LNCAP (cell line): ENCODE measurements around the gene CNTN4.

Source experiments
- CTCF ChIP-seq: fragments of 450-650 bp; IDR thresholded peaks from 2 replicates; pipeline ENCODE4 v1.5.1; 2017; ENCODE audit warnings: mild to moderate bottlenecking

CNTN4 gene

DNA sequence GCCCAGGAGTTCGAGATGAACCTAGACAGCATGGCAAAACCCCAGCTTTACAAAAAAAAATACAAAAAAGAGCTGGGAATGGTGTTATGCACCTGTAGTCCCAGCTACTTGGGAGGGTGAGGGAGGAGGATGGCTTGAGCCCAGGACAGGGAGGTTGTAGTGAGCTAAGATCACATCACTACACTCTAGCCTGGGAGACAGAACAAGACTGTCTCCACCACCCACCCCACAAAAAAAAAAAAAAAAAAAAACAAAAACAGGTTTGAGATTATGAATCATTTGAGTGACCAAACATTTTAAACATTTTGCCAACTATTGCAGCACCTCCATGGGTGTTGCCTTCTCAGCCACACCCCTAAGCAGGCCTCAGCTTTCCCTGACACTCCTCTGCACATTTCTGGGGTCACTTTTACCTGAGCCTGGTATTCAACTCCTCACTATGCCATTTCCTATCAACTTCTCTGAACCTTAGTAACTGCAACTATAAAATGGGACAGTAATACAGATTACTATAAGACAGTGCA is 969.8 kb downstream of the CNTN4 start:
- no peak for TF ChIP-seq CTCF

- no peak for TF ChIP-seq CTCF
Observed at GRCh38 chr3:3069723-3070122, 971.1 kb downstream of the CNTN4 start.

DNA sequence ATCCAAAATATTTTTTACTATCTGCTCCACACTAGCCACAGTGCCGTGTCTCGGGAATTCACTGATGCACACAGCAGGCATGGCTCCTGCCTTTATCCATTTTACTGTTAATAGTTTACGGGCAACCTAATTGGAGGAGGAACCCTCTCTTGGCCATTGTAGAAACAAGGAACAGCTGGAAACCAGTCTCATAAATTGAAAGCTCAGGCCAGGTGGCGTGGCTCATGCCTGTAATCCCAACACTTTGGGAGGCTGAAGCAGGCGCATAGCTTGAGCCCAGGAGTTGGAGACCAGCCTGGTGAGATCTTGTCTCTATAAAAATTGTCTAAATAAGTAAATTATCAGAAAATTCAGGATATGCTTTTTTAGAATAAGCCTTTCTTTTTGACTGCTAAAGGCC is 972.5 kb downstream of the CNTN4 start:
- TF ChIP-seq CTCF, result no peak

GRCh38 chr3:3074551-3075257 is 976.0 kb downstream of the CNTN4 start:
- no peak for TF ChIP-seq CTCF

GRCh38 chr3:3080309-3080708 is 981.6 kb downstream of the CNTN4 start:
- TF ChIP-seq CTCF, result no peak

GRCh38 chr3:3081381-3082233 is 982.9 kb downstream of the CNTN4 start:
- no peak for TF ChIP-seq CTCF

DNA sequence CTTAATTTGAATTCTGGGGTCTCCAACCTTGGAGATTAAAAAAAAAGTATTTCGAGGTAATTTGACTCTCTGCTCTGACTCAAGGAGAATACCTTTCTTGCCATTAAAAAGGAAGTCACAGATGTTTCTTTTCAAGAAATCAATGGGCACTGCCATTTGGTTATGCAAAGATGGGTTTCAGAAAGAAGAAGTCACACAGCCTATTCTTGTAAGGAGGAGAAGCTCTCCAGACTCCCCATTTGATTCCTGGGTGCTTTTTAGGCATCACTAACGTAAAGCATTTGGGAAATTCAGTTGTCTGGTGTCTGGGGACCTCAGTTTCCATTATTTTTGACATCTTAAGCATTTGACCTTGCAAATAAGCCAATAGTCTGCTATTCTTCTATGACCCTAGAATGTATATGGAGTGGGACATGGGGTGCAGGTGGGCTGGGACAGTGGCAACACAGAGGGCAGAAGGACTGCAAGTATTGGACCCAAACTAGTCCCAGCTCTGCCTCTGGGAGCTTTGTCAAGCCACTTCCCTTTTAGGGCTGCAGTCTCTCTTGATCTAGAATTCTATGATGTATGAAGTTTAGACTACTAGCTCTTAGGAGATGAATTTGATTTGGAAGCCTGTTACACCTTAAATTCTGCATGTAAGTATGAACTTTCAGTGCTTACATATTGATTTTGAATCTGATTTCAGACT is 983.7 kb downstream of the CNTN4 start:
- TF ChIP-seq CTCF, result no peak
